Ishikawa (cell line): Measurements from ENCODE around the gene GJD2.

Experiments
- CEBPB ChIP-seq: IDR thresholded peaks from 2 replicates; pipeline ENCODE4 v1.6.1; 2012
- CREB1 ChIP-seq: IDR thresholded peaks from 2 replicates; pipeline ENCODE4 v1.6.1; 2012; ENCODE audit warnings: low read depth
- EGR1 ChIP-seq: IDR thresholded peaks from 2 replicates; pipeline ENCODE4 v1.6.1; 2012
- EP300 ChIP-seq: IDR thresholded peaks from 2 replicates; pipeline ENCODE4 v1.6.1; 2012; ENCODE audit warnings: borderline replicate concordance
- FOXM1 ChIP-seq: IDR thresholded peaks from 2 replicates; pipeline ENCODE4 v1.6.1; 2012; ENCODE audit warnings: low read depth, borderline replicate concordance
- NFIC ChIP-seq: IDR thresholded peaks from 2 replicates; pipeline ENCODE4 v1.6.1; 2012
- RAD21 ChIP-seq: IDR thresholded peaks from 2 replicates; pipeline ENCODE4 v1.6.1; 2012; ENCODE audit warnings: low read depth
- TAF1 ChIP-seq: IDR thresholded peaks from 2 replicates; pipeline ENCODE4 v1.6.1; 2012; ENCODE audit warnings: low read depth, mild to moderate bottlenecking
- TCF12 ChIP-seq: IDR thresholded peaks from 2 replicates; pipeline ENCODE4 v1.6.1; 2012; ENCODE audit warnings: low read depth
- TEAD4 ChIP-seq: IDR thresholded peaks from 2 replicates; pipeline ENCODE4 v1.6.1; 2012
- YY1 ChIP-seq: IDR thresholded peaks from 2 replicates; pipeline ENCODE4 v1.6.1; 2012; ENCODE audit warnings: low read depth
- ZBTB7A ChIP-seq: IDR thresholded peaks from 2 replicates; pipeline ENCODE4 v1.6.1; 2012; ENCODE audit warnings: low read depth
- TF ChIP-seq, protein P1 (sequence below): IDR thresholded peaks from 2 replicates; pipeline ENCODE4 v1.6.1; 2012; ENCODE audit warnings: low read depth, mild to moderate bottlenecking
- TF ChIP-seq, protein P2 (sequence below): IDR thresholded peaks from 2 replicates; pipeline ENCODE4 v1.6.1; 2012
- TF ChIP-seq, protein P3 (sequence below): IDR thresholded peaks from 2 replicates; pipeline ENCODE4 v1.6.1; 2012

Gene GJD2

DNA sequence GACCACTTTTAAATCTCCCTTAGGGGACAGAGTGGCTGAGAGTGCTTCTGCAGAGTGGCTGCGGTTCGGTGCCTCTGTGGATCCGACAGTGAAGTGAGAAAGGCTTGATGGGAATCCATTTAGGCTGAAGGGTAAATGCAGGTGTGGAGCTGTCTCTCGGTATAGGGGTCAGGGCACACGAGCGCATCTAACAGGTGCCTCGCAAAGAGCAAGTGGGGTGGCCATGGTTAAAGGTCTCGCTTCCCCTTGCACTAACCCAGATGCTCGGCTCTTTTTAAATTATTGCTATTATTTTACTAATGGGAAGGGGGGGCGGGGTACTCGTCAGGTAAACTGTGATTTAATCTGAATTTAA, 598 bp upstream of the GJD2 start:
- TF ChIP-seq CREB1 = no peak
- TF ChIP-seq TEAD4 = no peak
- no peak for TF ChIP-seq TAF1
- TF ChIP-seq ZBTB7A = no peak
- TF ChIP-seq, protein P1, sequence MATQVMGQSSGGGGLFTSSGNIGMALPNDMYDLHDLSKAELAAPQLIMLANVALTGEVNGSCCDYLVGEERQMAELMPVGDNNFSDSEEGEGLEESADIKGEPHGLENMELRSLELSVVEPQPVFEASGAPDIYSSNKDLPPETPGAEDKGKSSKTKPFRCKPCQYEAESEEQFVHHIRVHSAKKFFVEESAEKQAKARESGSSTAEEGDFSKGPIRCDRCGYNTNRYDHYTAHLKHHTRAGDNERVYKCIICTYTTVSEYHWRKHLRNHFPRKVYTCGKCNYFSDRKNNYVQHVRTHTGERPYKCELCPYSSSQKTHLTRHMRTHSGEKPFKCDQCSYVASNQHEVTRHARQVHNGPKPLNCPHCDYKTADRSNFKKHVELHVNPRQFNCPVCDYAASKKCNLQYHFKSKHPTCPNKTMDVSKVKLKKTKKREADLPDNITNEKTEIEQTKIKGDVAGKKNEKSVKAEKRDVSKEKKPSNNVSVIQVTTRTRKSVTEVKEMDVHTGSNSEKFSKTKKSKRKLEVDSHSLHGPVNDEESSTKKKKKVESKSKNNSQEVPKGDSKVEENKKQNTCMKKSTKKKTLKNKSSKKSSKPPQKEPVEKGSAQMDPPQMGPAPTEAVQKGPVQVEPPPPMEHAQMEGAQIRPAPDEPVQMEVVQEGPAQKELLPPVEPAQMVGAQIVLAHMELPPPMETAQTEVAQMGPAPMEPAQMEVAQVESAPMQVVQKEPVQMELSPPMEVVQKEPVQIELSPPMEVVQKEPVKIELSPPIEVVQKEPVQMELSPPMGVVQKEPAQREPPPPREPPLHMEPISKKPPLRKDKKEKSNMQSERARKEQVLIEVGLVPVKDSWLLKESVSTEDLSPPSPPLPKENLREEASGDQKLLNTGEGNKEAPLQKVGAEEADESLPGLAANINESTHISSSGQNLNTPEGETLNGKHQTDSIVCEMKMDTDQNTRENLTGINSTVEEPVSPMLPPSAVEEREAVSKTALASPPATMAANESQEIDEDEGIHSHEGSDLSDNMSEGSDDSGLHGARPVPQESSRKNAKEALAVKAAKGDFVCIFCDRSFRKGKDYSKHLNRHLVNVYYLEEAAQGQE = no peak
- TF ChIP-seq EP300 = no peak
- no peak for TF ChIP-seq FOXM1
- TF ChIP-seq, protein P2, sequence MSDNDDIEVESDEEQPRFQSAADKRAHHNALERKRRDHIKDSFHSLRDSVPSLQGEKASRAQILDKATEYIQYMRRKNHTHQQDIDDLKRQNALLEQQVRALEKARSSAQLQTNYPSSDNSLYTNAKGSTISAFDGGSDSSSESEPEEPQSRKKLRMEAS = no peak
- TF ChIP-seq TCF12 = no peak
- TF ChIP-seq NFIC = no peak
- TF ChIP-seq YY1 = no peak
- TF ChIP-seq RAD21 = no peak
- TF ChIP-seq CEBPB = no peak
- TF ChIP-seq EGR1 = no peak

DNA sequence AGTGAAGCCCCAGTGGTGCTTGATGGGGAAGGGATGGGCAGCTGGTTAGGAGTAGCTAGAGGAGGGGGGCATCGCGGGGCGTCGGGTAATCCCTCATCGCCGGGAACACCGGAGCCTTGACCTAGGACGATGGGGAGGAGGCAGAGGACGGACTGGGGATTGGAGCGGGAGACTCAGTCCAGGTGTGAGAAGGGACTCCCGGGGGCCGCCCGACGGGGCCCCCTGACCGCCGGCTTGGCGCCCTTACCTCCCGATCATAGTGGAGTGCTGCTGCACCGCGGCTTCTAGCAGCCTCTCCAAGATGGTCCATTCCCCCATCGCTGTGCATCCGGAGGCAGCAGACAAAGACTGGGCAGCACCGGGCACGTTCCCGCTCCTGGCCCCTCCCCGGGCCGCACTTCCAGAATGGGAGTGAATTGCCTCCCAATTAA, 612 bp downstream of the GJD2 start:
- no peak for TF ChIP-seq CREB1
- TF ChIP-seq CEBPB = no peak
- TF ChIP-seq TCF12 = no peak
- no peak for TF ChIP-seq FOXM1
- no peak for TF ChIP-seq TAF1
- TF ChIP-seq YY1 = no peak
- TF ChIP-seq EP300 = no peak
- TF ChIP-seq TEAD4 = no peak
- TF ChIP-seq NFIC = no peak
- TF ChIP-seq RAD21 = no peak
- no peak for TF ChIP-seq ZBTB7A
- TF ChIP-seq, protein P1 = no peak
- TF ChIP-seq, protein P2 = no peak
- TF ChIP-seq EGR1 = no peak
- TF ChIP-seq, protein P3, sequence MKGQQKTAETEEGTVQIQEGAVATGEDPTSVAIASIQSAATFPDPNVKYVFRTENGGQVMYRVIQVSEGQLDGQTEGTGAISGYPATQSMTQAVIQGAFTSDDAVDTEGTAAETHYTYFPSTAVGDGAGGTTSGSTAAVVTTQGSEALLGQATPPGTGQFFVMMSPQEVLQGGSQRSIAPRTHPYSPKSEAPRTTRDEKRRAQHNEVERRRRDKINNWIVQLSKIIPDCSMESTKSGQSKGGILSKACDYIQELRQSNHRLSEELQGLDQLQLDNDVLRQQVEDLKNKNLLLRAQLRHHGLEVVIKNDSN = no peak

DNA sequence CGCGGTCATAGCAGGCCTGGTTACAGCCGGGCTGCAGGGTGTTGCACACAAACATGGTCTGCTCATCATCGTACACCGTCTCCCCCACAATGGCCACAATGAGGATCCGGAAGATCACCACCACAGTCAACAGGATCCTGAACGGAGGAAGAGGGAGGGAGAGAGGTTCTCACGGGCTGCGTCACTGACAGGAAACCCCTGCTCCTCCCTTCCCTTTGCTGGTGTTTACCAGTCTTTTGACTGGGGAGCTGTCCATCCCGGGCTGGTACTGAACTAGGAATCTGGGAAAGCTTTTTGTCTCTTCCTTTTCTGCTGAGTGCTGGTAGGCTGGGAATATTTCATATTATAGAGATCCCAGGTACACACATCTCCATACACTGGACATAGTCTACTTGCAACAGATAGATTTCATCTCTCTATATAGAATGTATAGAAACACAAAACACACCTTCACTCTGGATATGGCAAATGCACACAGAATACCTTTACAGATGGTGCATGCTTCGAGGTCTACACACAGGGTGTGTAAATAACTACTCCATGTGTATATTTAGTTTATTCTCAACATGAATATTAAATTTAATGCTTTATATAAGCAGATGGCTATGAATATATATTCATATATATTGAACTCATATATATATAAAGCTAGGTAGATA, 1.4 kb downstream of the GJD2 start:
- TF ChIP-seq, protein P1 = peak; percentile 92
- TF ChIP-seq, protein P3 = no peak

DNA sequence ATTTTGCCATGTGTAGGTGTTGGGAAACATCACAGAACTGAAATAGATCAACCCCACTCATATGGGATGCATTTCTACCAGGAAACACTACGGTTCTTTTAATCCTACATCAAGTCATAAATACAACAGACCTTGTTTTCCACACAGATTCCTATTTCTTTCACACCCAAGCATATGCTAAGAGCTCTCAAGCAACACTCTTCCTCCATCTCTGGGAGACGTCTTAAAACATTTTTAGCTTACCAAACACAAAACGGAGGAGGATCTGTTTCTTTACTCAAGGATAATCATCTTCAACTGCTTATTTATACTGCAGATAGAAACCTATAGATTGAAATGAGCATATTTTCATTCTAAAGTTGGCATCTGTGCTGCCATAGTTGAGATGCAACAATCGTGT, 5.1 kb downstream of the GJD2 start:
- TF ChIP-seq EP300 = no peak
- TF ChIP-seq FOXM1 = no peak
- TF ChIP-seq, protein P2 = no peak
- TF ChIP-seq TAF1 = no peak
- no peak for TF ChIP-seq ZBTB7A
- TF ChIP-seq NFIC = no peak
- TF ChIP-seq CREB1 = no peak
- no peak for TF ChIP-seq RAD21
- TF ChIP-seq, protein P1 = no peak
- TF ChIP-seq, protein P3 = no peak
- no peak for TF ChIP-seq TCF12
